AG10803 (cell line): ENCODE measurements around the gene ACTL10.
"Not testable (repeated sequence)": the region's sequence is repeated elsewhere in the genome, so short reads cannot be mapped to it uniquely, and the experiment has no call there.

Experiments used
- DNase-seq: peaks from one replicate; pipeline ENCODE4 v3.0.0; 2010; ENCODE audit warnings: low read depth
- H3K4me3 ChIP-seq: 2 replicates; pipeline ENCODE4 v1.5.1; 2011; ENCODE audit warnings: mild to moderate bottlenecking, low read length, control low read depth
- CTCF ChIP-seq: conservative IDR thresholded peaks from 2 replicates; pipeline ENCODE4 v1.5.1; 2011; ENCODE audit warnings: mild to moderate bottlenecking, low read length, control low read depth, inconsistent platforms

Gene ACTL10

GRCh38 chr20:33629533-33629932, 37.2 kb upstream of the ACTL10 start:
- no peak overlapping the region for H3K4me3 ChIP-seq
- no peak for DNase-seq
- TF ChIP-seq CTCF: no peak

GRCh38 chr20:33629979-33630378, 36.8 kb upstream of the ACTL10 start:
- no peak overlapping the region for H3K4me3 ChIP-seq
- no peak for TF ChIP-seq CTCF
- no peak for DNase-seq

- no peak for DNase-seq
- TF ChIP-seq CTCF: no peak
- no peak overlapping the region for H3K4me3 ChIP-seq
Measured at GRCh38 chr20:33630507-33630906, 36.2 kb upstream of the ACTL10 start.

GRCh38 chr20:33631910-33632309, 34.8 kb upstream of the ACTL10 start:
- DNase-seq, H3K4me3 ChIP-seq: not testable (repeated sequence)

GRCh38 chr20:33635341-33635740, 31.4 kb upstream of the ACTL10 start:
- no peak overlapping the region for H3K4me3 ChIP-seq
- no peak for TF ChIP-seq CTCF
- DNase-seq: no peak

- TF ChIP-seq CTCF: no peak
- no peak overlapping the region for H3K4me3 ChIP-seq
- DNase-seq: no peak
Measured at GRCh38 chr20:33636776-33637175, 30.0 kb upstream of the ACTL10 start.

GRCh38 chr20:33640287-33640686, 26.5 kb upstream of the ACTL10 start:
- no peak for TF ChIP-seq CTCF
- DNase-seq: no peak

More at GRCh38 chr20:33640287-33640686, 26.5 kb upstream of the ACTL10 start:
- H3K4me3 ChIP-seq: no peak overlapping the region
